A673 (cell line): ENCODE measurements around the gene UBASH3B.

ENCODE experiments used
- CTCF ChIP-seq: fragments of 300-800, 200-600 bp; sonication (generic); conservative IDR thresholded peaks from 2 replicates; pipeline ENCODE4 v1.5.1; 2017; ENCODE audit warnings: low read depth, mild to moderate bottlenecking, antibody characterized with exemption, low read length, moderate library complexity, mixed read lengths
- EZH2 ChIP-seq: fragments of 200-600 bp; sonication (generic); IDR thresholded peaks from 2 replicates; pipeline ENCODE4 v1.6.1; 2017; ENCODE audit warnings: borderline replicate concordance, low read depth, mild to moderate bottlenecking, mixed read lengths, antibody characterized with exemption, low read length; ENCODE audit not compliant: poor library complexity, severe bottlenecking

- no peak for TF ChIP-seq CTCF
- no peak for TF ChIP-seq EZH2
Observed at GRCh38 chr11:122659676-122660554, 4.4 kb downstream of the UBASH3B start.
